ENCODE measurements around the gene ZMYM3. TPM values are rescaled to one million over a fixed set of nuclear protein-coding genes. Genes with fewer than 3 reads are reported as not detected.

Gene ZMYM3
- total RNA-seq, 1 donor from 2014 or later = 14.3 TPM

DNA sequence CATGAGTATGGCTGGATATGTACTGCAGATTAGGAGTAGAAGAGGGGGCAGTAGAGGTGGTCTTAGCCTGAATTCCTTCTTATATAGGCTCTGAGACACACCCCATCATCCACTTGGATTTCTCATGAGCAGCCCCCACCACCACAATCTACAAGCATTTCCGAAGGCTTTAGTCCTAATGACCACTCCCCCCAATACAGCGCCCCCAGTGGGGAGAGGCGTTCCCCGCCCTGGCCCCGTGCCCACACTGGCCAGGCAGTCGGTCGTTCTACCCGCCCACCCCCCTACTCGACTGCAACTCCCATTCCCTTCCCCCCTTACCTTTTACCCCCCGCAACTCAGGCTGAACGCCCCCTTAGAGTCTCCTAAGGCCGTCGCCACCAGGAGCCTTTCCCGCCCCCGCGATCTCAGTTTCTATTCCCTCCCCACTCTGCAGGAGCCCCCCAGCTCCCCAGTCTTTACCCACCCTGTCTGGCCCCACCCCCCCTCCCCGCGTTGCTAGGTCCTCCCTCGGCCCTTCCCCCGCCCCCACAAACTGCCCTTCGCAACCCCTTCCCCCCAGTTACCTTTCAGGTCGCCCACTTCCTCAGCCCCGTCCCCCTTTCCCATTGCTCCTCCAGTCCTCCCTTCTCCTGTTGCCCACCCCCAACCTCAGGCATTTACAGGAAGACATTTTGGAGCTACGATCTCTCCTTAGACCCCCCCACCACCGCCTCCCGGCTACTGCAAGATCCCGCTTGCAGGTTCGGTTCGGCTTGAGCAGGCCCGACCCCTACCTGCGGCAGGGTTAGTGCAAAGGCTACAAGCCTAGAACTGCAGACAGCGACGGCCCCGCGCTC is 468 bp downstream of the ZMYM3 start:
- Histone ChIP-seq H3K36me3 (peaks cover 16% of the 10 kb centered on the region), H3K9me3 (replicated peaks) (no peaks in the 10 kb centered on the region), H3K4me1 (peaks cover 11% of the 10 kb centered on the region), H3K27ac (replicated peaks) (peak overlapping the region; percentile 90), H3K27me3 (ENCODE audit: low read depth) (no peaks in the 10 kb centered on the region), H3K4me3 (peak overlapping the region; percentile 75)
- intact Hi-C loops (cut with micrococcal nuclease) = no loop called here
- TF ChIP-seq, protein P1, sequence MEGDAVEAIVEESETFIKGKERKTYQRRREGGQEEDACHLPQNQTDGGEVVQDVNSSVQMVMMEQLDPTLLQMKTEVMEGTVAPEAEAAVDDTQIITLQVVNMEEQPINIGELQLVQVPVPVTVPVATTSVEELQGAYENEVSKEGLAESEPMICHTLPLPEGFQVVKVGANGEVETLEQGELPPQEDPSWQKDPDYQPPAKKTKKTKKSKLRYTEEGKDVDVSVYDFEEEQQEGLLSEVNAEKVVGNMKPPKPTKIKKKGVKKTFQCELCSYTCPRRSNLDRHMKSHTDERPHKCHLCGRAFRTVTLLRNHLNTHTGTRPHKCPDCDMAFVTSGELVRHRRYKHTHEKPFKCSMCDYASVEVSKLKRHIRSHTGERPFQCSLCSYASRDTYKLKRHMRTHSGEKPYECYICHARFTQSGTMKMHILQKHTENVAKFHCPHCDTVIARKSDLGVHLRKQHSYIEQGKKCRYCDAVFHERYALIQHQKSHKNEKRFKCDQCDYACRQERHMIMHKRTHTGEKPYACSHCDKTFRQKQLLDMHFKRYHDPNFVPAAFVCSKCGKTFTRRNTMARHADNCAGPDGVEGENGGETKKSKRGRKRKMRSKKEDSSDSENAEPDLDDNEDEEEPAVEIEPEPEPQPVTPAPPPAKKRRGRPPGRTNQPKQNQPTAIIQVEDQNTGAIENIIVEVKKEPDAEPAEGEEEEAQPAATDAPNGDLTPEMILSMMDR (IDR thresholded peaks at IDR 0.05; ENCODE audit: borderline replicate concordance) = peak; percentile 52
- peak; percentile 20 for DNase-seq

DNA sequence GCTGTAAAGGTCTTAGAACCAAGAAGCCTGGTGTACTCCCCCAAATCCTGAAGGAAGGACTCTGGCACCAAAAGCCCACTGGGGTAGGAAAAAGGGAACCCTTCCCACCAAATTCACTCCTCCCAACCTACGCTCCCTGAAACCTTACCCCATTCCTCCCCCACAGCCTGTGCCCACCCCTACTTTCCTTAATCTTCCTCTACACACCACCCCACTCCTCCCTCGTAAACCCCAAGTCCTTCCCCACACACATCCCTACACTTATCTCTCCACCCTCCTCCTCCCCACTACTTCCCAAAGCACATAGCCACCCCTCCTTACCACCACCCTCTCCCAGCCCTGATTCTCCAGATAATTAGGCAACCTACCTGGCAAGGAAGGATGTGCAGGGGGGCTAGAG is 1.7 kb downstream of the ZMYM3 start:
- Histone ChIP-seq H3K4me1 (peaks cover 11% of the 10 kb centered on the region), H3K4me3 (no peak overlapping the region), H3K9me3 (replicated peaks) (no peaks in the 10 kb centered on the region), H3K27me3 (ENCODE audit: low read depth) (no peaks in the 10 kb centered on the region), H3K27ac (replicated peaks) (no peak overlapping the region), H3K36me3 (peaks cover 28% of the 10 kb centered on the region)
- intact Hi-C loops (cut with micrococcal nuclease) = no loop called here
- TF ChIP-seq, protein P1 (IDR thresholded peaks at IDR 0.05; ENCODE audit: borderline replicate concordance) = no peak
- DNase-seq = no peak

DNA sequence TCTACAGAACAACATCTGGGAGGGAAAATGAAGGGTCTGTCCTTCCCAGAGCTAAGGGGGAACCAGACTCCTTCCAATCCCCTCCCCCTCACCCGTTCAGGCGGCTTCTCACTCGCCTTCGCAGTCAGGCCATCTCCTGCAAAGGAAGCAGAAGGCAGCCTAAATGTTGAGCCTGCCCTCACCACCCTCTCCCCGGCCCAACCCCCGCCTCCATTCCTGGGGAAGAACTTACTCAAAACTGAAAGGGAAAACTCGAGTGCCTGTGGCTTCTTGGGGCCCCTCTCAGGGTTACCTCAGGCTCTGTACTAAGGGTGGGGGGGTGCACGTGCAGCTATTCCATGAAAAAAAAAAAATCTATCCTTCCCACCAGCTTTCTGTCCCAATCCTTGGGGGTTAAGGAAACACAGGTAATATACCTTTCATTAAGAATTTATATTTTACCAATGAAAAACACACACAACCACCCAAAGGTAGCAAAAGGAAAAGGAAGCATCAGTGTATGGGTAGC is 2.4 kb downstream of the ZMYM3 start:
- TF ChIP-seq, protein P1 (IDR thresholded peaks at IDR 0.05; ENCODE audit: borderline replicate concordance) = no peak
- Histone ChIP-seq H3K4me1 (peaks cover 11% of the 10 kb centered on the region), H3K27me3 (ENCODE audit: low read depth) (no peaks in the 10 kb centered on the region), H3K36me3 (peaks cover 32% of the 10 kb centered on the region), H3K4me3 (no peak overlapping the region), H3K9me3 (replicated peaks) (no peaks in the 10 kb centered on the region), H3K27ac (replicated peaks) (no peak overlapping the region)
- intact Hi-C loops (cut with micrococcal nuclease) = no loop called here
- no peak for DNase-seq

DNA sequence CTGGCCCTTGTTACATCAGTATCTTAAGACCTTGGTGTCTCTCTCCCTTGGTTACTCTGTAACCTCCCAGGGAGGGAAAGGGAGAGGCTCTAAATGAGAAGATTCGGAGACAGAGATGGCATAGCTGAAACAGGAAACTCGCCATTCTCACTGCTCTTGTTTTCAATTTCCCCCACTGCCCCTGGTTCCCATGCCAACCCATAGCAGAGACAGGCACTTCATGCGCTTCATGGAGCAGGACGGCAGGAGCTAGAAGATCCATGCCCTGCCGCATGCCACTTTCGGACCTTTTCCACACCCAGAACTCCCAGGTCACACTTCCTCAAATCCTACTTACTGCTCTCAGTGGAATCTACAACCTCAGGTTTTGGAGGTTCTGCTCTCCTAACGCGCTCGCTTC is 3.1 kb downstream of the ZMYM3 start:
- H3K27me3 ChIP-seq (ENCODE audit: low read depth) = no peaks in the 10 kb centered on the region
- TF ChIP-seq, protein P1 (IDR thresholded peaks at IDR 0.05; ENCODE audit: borderline replicate concordance) = no peak
- H3K36me3 ChIP-seq = peaks cover 32% of the 10 kb centered on the region
- DNase-seq = no peak
- intact Hi-C loops (cut with micrococcal nuclease) = no loop called here
- peaks cover 11% of the 10 kb centered on the region for H3K4me1 ChIP-seq
- no peak overlapping the region for H3K27ac ChIP-seq (replicated peaks)
- H3K9me3 ChIP-seq (replicated peaks) = no peaks in the 10 kb centered on the region
- no peak overlapping the region for H3K4me3 ChIP-seq

DNA sequence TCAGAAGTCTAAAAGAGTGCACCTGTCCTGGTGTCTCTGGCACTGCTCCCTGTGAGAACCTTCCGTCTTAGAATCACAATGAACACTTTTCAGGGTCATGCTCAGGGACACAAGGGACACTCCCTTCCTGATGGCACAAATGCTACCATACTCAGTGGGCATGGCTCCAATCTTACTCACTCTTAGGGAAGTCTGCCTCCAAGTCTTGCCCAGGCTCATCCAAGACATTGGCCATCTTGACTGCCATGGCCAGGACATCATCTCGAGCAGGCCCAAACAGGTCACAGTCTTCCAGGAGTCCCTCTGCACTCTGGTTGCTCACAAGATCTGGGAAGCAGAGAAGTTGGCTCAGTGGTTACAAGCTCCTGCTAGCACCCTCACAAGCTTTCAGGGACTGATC is 8.8 kb downstream of the ZMYM3 start:
- DNase-seq = no peak
- TF ChIP-seq, protein P1 (IDR thresholded peaks at IDR 0.05; ENCODE audit: borderline replicate concordance) = no peak
- Histone ChIP-seq H3K4me1 (no peaks in the 10 kb centered on the region), H3K27ac (replicated peaks) (no peak overlapping the region), H3K4me3 (no peak overlapping the region), H3K36me3 (peaks cover 85% of the 10 kb centered on the region), H3K9me3 (replicated peaks) (no peaks in the 10 kb centered on the region), H3K27me3 (ENCODE audit: low read depth) (no peaks in the 10 kb centered on the region)
- intact Hi-C loops (cut with micrococcal nuclease) = no loop called here

Data from left ventricle myocardium inferior (tissue), 1 donor.